Activated CD8-positive, alpha-beta T cell treated with anti-CD3 and anti-CD28 coated beads for 36 hours (primary cell): ENCODE data around the gene TUBB2B. TPM values are rescaled to one million over a fixed set of nuclear protein-coding genes. Genes with fewer than 3 reads are reported as not detected.
"Not testable (repeated sequence)": the region's sequence is repeated elsewhere in the genome, so short reads cannot be mapped to it uniquely, and the experiment has no call there.

ENCODE experiments used
- ATAC-seq: fragments of 200-7000 bp; cut with Tn5 transposase; one replicate; pipeline ENCODE4 v1.10.0; 2021; ENCODE audit warnings: mild to moderate bottlenecking, moderate library complexity
- CTCF ChIA-PET: fragments of 350-600 bp; sonication (Branson Sonifier 250); formaldehyde crosslinking; loops from one replicate; lab custom pipeline; 2021; ENCODE audit warnings: antibody characterized with exemption; lab: Charles Lee
- POLR2A ChIA-PET: fragments of 350-600 bp; sonication (Branson Sonifier 250); formaldehyde crosslinking; loops from one replicate; lab custom pipeline; 2021; ENCODE audit warnings: antibody characterized with exemption; lab: Charles Lee
- DNase-seq: peaks from one replicate; pipeline ENCODE4 v3.0.0-alpha.2; 2020
- H3K27ac Mint-ChIP-seq: one replicate; pipeline ENCODE4 v1.8.0; 2021; ENCODE audit warnings: mild to moderate bottlenecking, mixed read lengths
- H3K27me3 Mint-ChIP-seq: one replicate; pipeline ENCODE4 v1.8.0; 2021; ENCODE audit warnings: mixed read lengths
- H3K36me3 Mint-ChIP-seq: one replicate; pipeline ENCODE4 v1.8.0; 2021; ENCODE audit warnings: low read depth, mixed read lengths
- H3K4me1 Mint-ChIP-seq: one replicate; pipeline ENCODE4 v1.8.0; 2021; ENCODE audit warnings: low read depth, mixed read lengths
- H3K4me3 Mint-ChIP-seq: one replicate; pipeline ENCODE4 v1.8.0; 2021; ENCODE audit warnings: mild to moderate bottlenecking, moderate library complexity, mixed read lengths
- H3K9me3 Mint-ChIP-seq: one replicate; pipeline ENCODE4 v1.8.0; 2021; ENCODE audit warnings: mixed read lengths
- intact Hi-C: fragments of 100-400 bp; cut with micrococcal nuclease; formaldehyde crosslinking; loops from one replicate; pipeline ENCODE4 v1.10.0; 2022
- total RNA-seq, 2 experiments: library from RNA; stranded (reverse); gene quantifications; one replicate each; pipeline ENCODE4 v1.2.3, GENCODE V29; 2021
- TF ChIP-seq, protein P1 (sequence below): fragments of 200-600 bp; IDR thresholded peaks from one replicate; pipeline ENCODE4 v1.8.0; 2022; ENCODE audit warnings: antibody characterized with exemption, mild to moderate bottlenecking

The TUBB2B gene
- total RNA-seq, 2 experiments from 2014 or later = 0.41 to 0.67 TPM

DNA sequence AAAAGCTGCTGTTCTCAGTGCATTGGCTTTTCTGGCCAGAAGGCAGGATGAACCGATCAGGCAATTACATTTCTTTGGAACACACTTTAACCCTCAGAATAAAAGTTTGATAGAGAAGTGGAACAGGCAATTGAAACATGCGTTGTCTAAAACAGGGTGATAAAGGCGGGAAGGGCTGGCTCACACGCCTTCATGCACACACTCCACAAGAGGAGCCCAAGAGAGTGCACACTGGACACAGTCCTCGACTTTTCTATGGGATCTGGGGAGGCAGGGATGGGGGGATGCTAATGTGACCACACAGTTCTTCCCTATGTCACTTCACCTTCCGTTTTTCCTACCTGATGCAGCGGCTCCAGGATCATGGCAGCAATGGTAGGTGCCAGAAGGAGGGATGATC lies 39.2 kb downstream of the TUBB2B start:
- Mint-ChIP-seq H3K4me1 (no peaks in the 10 kb centered on the region), H3K27me3 (peaks cover 4% of the 10 kb centered on the region), H3K9me3 (no peaks in the 10 kb centered on the region), H3K4me3 (no peak overlapping the region), H3K36me3 (no peaks in the 10 kb centered on the region), H3K27ac (no peak overlapping the region)
- intact Hi-C loops = no loop called here
- CTCF ChIA-PET = interaction anchor here (1.3 kb wide), 1 partner anchor 22 kb away, joined by 3 read pairs; no protein-coding TSS in a partner anchor
- DNase-seq = no peak
- ATAC-seq = no peak
- POLR2A ChIA-PET = no interaction called here
- TF ChIP-seq, protein P1, sequence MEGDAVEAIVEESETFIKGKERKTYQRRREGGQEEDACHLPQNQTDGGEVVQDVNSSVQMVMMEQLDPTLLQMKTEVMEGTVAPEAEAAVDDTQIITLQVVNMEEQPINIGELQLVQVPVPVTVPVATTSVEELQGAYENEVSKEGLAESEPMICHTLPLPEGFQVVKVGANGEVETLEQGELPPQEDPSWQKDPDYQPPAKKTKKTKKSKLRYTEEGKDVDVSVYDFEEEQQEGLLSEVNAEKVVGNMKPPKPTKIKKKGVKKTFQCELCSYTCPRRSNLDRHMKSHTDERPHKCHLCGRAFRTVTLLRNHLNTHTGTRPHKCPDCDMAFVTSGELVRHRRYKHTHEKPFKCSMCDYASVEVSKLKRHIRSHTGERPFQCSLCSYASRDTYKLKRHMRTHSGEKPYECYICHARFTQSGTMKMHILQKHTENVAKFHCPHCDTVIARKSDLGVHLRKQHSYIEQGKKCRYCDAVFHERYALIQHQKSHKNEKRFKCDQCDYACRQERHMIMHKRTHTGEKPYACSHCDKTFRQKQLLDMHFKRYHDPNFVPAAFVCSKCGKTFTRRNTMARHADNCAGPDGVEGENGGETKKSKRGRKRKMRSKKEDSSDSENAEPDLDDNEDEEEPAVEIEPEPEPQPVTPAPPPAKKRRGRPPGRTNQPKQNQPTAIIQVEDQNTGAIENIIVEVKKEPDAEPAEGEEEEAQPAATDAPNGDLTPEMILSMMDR = no peak

DNA sequence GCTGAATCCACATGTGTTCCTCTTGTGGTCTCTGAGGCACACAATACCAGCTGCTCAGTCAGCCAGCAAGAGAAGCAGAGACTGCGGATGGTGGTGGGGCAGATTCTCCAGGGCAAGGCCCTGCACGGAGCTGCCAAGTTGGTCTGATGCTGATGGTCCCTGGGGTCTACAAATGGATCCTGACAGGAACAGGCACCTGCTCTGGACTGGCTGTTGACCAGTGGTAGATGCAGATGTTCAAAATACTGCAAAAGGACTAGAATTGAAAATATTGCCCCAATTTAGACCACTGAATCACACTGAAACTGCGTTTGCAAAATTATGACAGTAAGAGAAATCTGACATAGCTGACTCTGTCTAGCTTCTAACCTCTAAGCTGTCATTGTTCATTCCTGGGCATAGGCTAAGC lies 40.5 kb downstream of the TUBB2B start:
- Mint-ChIP-seq H3K36me3 (no peaks in the 10 kb centered on the region), H3K9me3 (no peaks in the 10 kb centered on the region), H3K4me3 (no peak overlapping the region), H3K4me1 (no peaks in the 10 kb centered on the region), H3K27me3 (peaks cover 4% of the 10 kb centered on the region), H3K27ac (no peak overlapping the region)
- DNase-seq (no peak), ATAC-seq (no peak)
- TF ChIP-seq, protein P1 = no peak
- intact Hi-C loops = no loop called here
- POLR2A ChIA-PET = no interaction called here
- CTCF ChIA-PET = interaction anchor here (1.2 kb wide), 1 partner anchor 65 kb away, joined by 3 read pairs; no protein-coding TSS in a partner anchor

DNA sequence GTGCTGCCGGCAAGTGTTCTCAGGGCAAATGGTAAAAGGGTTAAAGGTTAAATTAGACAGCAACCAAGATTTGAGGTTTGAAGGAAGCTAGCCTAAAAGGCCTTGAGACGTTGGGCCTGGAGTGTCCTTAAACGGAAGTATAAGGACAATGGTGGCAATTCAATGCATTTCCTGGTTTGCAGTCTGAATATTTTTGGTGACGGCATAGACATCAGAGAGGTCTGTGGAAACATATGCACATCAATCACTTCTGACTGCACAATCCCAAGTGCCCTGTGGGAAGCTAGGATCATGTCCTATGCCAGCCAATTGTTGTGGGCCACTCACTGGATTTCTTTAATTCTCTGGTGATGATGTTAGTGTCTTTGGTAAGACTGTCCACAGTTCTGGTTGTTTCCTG lies 44.4 kb downstream of the TUBB2B start:
- H3K27ac Mint-ChIP-seq = no peak overlapping the region
- ATAC-seq (no peak), DNase-seq (no peak)
- ChIA-PET POLR2A (interaction anchor here (0.6 kb wide), 1 partner anchor 115 kb away, joined by 3 read pairs; the partner anchor contains the start of gene RIPK1), CTCF (interaction anchor here (1.4 kb wide), 1 partner anchor 68 kb away, joined by 6 read pairs; no protein-coding TSS in a partner anchor)
- no peaks in the 10 kb centered on the region for H3K9me3 Mint-ChIP-seq
- TF ChIP-seq, protein P1 = no peak
- H3K27me3 Mint-ChIP-seq = peaks cover 6% of the 10 kb centered on the region
- peaks cover 2% of the 10 kb centered on the region for H3K4me1 Mint-ChIP-seq
- no peak overlapping the region for H3K4me3 Mint-ChIP-seq
- no peaks in the 10 kb centered on the region for H3K36me3 Mint-ChIP-seq
- intact Hi-C loops = no loop called here

DNA sequence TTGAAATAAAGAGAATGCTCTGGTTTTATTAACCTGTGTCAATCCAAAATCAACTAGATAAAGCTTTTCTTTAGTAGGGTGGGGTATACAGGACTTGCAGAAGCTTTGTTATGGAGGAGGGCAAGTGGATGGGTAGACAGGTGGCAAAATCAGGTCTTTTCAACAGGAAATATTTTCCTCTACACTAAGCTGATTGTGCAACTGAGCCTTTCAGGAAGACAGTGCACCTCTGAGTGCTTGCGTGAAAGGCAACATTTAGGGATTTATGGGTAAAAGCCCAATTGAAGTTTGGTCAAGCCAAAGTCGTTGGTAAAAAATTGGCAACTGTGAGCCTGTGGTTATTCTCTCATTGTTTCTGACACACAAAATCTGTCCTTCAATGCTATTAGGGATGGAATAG lies 46.3 kb downstream of the TUBB2B start:
- Mint-ChIP-seq H3K27ac (no peak overlapping the region), H3K36me3 (no peaks in the 10 kb centered on the region), H3K4me3 (no peak overlapping the region), H3K27me3 (peaks cover 3% of the 10 kb centered on the region), H3K9me3 (no peaks in the 10 kb centered on the region), H3K4me1 (peaks cover 4% of the 10 kb centered on the region)
- intact Hi-C loops = no loop called here
- ATAC-seq (no peak), DNase-seq (no peak)
- POLR2A ChIA-PET = interaction anchor here (0.7 kb wide), 1 partner anchor 54 kb away, joined by 3 read pairs; no protein-coding TSS in a partner anchor
- TF ChIP-seq, protein P1 = no peak
- CTCF ChIA-PET = interaction anchor here (1.4 kb wide), 1 partner anchor 70 kb away, joined by 6 read pairs; no protein-coding TSS in a partner anchor

DNA sequence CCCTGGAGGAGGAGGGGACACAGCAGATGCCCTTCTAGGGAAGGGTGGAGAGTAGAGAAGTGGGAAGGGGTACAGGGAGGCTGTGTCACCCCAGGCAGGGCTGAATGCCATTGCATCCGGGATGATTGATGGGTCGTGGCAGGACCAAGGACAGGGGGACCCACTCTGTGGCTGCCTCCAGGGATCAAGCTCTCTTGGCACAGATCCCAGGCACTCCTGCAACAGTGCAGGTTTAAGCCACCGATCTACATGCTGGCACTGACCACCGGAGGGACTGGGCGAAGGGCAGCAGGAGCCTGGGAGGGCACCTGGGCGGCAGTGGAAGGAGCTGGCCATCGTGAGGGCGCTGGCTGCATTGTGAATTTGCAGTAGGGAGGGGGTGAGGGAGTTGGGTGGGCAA lies 47.5 kb downstream of the TUBB2B start:
- intact Hi-C loops, CTCF ChIA-PET, POLR2A ChIA-PET, H3K27ac Mint-ChIP-seq, H3K36me3 Mint-ChIP-seq, H3K9me3 Mint-ChIP-seq, H3K4me1 Mint-ChIP-seq, H3K27me3 Mint-ChIP-seq: not testable (repeated sequence)
- H3K4me3 Mint-ChIP-seq = peak overlapping the region; percentile 39
- peak; percentile 23 for DNase-seq
- ATAC-seq = peak; percentile 48

DNA sequence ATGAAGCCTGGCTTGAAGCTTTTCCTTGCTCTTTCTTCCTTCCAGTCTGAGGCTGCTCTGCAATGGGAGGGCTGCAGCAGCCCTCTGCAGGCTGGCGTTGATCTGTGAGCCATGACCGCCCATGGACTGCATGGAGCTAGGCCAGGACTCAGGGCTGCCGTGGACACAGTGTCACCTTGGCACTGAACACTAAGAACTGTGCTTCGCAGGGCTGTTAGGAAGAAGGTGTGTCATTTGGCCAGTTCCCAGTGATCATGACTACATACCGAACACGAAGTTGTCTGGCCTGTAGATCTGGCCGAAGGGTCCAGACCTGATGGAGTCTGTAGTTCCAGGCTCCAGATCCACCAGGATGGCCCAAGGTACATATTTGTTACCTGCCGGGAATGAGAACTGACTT lies 48.8 kb downstream of the TUBB2B start:
- H3K4me3 Mint-ChIP-seq, H3K4me1 Mint-ChIP-seq, intact Hi-C loops, H3K27ac Mint-ChIP-seq, ATAC-seq, H3K9me3 Mint-ChIP-seq, DNase-seq, POLR2A ChIA-PET, H3K27me3 Mint-ChIP-seq, H3K36me3 Mint-ChIP-seq: not testable (repeated sequence)
- CTCF ChIA-PET = interaction anchor here (3.5 kb wide), 1 partner anchor 73 kb away, joined by 10 read pairs; no protein-coding TSS in a partner anchor
